GM18951 (cell line): Measurements from ENCODE around the gene AKAP10.
"Not testable (repeated sequence)": the region's sequence is repeated elsewhere in the genome, so short reads cannot be mapped to it uniquely, and the experiment has no call there.

Source experiments
- POLR2A ChIP-seq: IDR thresholded peaks from 4 replicates; pipeline ENCODE4 v1.6.1; 2011; ENCODE audit warnings: mild to moderate bottlenecking; ENCODE audit not compliant: insufficient read length, insufficient read depth; ENCODE audit errors: extremely low read depth
- in situ Hi-C: fragments of 300-500 bp; cut with MboI; formaldehyde crosslinking; loops from one replicate; pipeline ENCODE4 v1.12.0; 2022; ENCODE audit warnings: low sequenced_read_pairs, mixed read lengths, inconsistent platforms; ENCODE audit not compliant: unreplicated experiment

AKAP10 gene

GRCh38 chr17:19992803-19993713 is 15.4 kb upstream of the AKAP10 start:
- no peak for TF ChIP-seq POLR2A
- in situ Hi-C loops = loop anchor here (5.0 to 10.0 kb wide), 3 partner anchors 119 to 322 kb away; no protein-coding TSS in a partner anchor

- in situ Hi-C loops = loop anchor here (5.0 to 10.0 kb wide), 3 partner anchors 121 to 323 kb away; no protein-coding TSS in a partner anchor
- no peak for TF ChIP-seq POLR2A
Observed at GRCh38 chr17:19991252-19991885, 13.7 kb upstream of the AKAP10 start.

GRCh38 chr17:19987897-19988296 is 10.3 kb upstream of the AKAP10 start:
- in situ Hi-C loops = no loop called here
- no peak for TF ChIP-seq POLR2A

- TF ChIP-seq POLR2A = no peak
- in situ Hi-C loops = no loop called here
Observed at GRCh38 chr17:19986941-19987861, 9.6 kb upstream of the AKAP10 start.

- in situ Hi-C loops = no loop called here
- TF ChIP-seq POLR2A = no peak
Observed at GRCh38 chr17:19979917-19980770, 2.5 kb upstream of the AKAP10 start.

GRCh38 chr17:19978805-19979211 is 1.2 kb upstream of the AKAP10 start:
- no peak for TF ChIP-seq POLR2A
- in situ Hi-C loops = no loop called here

- in situ Hi-C loops = no loop called here
- TF ChIP-seq POLR2A = no peak
Observed at GRCh38 chr17:19978209-19978802, 678 bp upstream of the AKAP10 start.

GRCh38 chr17:19975601-19976000 is 2.0 kb downstream of the AKAP10 start:
- in situ Hi-C loops = no loop called here
- TF ChIP-seq POLR2A = no peak

GRCh38 chr17:19973156-19973555 is 4.5 kb downstream of the AKAP10 start:
- in situ Hi-C loops = no loop called here
- TF ChIP-seq POLR2A = no peak

- in situ Hi-C loops = not testable (repeated sequence)
Observed at GRCh38 chr17:19962954-19963353, 14.7 kb downstream of the AKAP10 start.

- in situ Hi-C loops = no loop called here
- TF ChIP-seq POLR2A = no peak
Observed at GRCh38 chr17:19958023-19958422, 19.6 kb downstream of the AKAP10 start.

- in situ Hi-C loops = no loop called here
- no peak for TF ChIP-seq POLR2A
Observed at GRCh38 chr17:19955099-19955498, 22.5 kb downstream of the AKAP10 start.

- in situ Hi-C loops = not testable (repeated sequence)
Observed at GRCh38 chr17:19951411-19951810, 26.2 kb downstream of the AKAP10 start.

- in situ Hi-C loops = not testable (repeated sequence)
Observed at GRCh38 chr17:19950624-19951195, 26.9 kb downstream of the AKAP10 start.
